Thoracic aorta (tissue), 2 donors: Measurements from ENCODE around the gene ALX3. TPM values are rescaled to one million over a fixed set of nuclear protein-coding genes. Genes with fewer than 3 reads are reported as not detected.
"Not testable (repeated sequence)": the region's sequence is repeated elsewhere in the genome, so short reads cannot be mapped to it uniquely, and the experiment has no call there.

Experiments
- ATAC-seq: fragments of 150-250 bp; one replicate; pipeline ENCODE4 v1.8.0; 2017; ENCODE audit warnings: low read depth; ENCODE audit not compliant: insufficient number of reproducible peaks, low FRiP score
- DNase-seq: peaks from one replicate; pipeline ENCODE4 v3.0.0-alpha.2; 2020; ENCODE audit warnings: low spot score
- H3K27ac ChIP-seq, 2 donors: fragments of 200-600 bp; sonication (generic); 1 replicate in 1 of 2; 2 replicates in 1 of 2; pipeline ENCODE4 v1.5.1; 2016; ENCODE audit warnings: mild to moderate bottlenecking in 2 of 2, moderate library complexity in 2 of 2
- H3K27me3 ChIP-seq: fragments of 200-600 bp; sonication (generic); replicated peaks from 2 replicates; pipeline ENCODE4 v1.6.0; 2016; ENCODE audit warnings: mild to moderate bottlenecking; ENCODE audit not compliant: insufficient read depth
- H3K36me3 ChIP-seq: fragments of 200-600 bp; sonication (generic); one replicate; pipeline ENCODE4 v1.5.1; 2016
- H3K4me1 ChIP-seq, 2 donors: fragments of 200-600 bp; sonication (generic); 1 replicate in 1 of 2; 2 replicates in 1 of 2; pipeline versions ENCODE4 v1.5.1 to v1.6.0; 2016; ENCODE audit warnings: low read depth in 2 of 2, mild to moderate bottlenecking in 1 of 2; ENCODE audit not compliant: control insufficient read depth in 1 of 2
- H3K4me3 ChIP-seq: fragments of 200-600 bp; sonication (generic); 2 replicates; pipeline ENCODE4 v1.5.1; 2016; ENCODE audit warnings: mild to moderate bottlenecking
- H3K9me3 ChIP-seq: fragments of 200-600 bp; sonication (generic); 2 replicates; pipeline ENCODE4 v1.5.1; 2016
- CTCF ChIP-seq: fragments of 200-600 bp; sonication (generic); IDR thresholded peaks from one replicate; pipeline ENCODE4 v1.5.1; 2019; ENCODE audit warnings: antibody characterized with exemption
- total RNA-seq, 2 donors: library from RNA; depleted of rRNA; stranded (reverse); fragments of >200 nt; gene quantifications; one replicate each; pipeline versions ENCODE4 v1.1.0 to v1.2.3, GENCODE V29; 2016

ALX3 gene
- total RNA-seq, 2 donors from 2014 or later = not detected

- Histone ChIP-seq H3K36me3 (no peaks in the 10 kb centered on the region), H3K9me3 (no peaks in the 10 kb centered on the region), H3K27ac (no peak overlapping the region), H3K27me3 (no peaks in the 10 kb centered on the region), H3K4me1 (peaks cover 0 to 11% of the 10 kb centered on the region in 2 donors), H3K4me3 (no peak overlapping the region)
- DNase-seq (no peak), ATAC-seq (no peak)
- TF ChIP-seq CTCF = no peak
Observed at GRCh38 chr1:110081061-110081460, 10.6 kb upstream of the ALX3 start.

- H3K9me3 ChIP-seq, DNase-seq, ATAC-seq, H3K36me3 ChIP-seq, H3K4me3 ChIP-seq, H3K27ac ChIP-seq, H3K27me3 ChIP-seq: not testable (repeated sequence)
- peaks cover 0 to 11% of the 10 kb centered on the region in 2 donors for H3K4me1 ChIP-seq
Observed at GRCh38 chr1:110079995-110080394, 9.5 kb upstream of the ALX3 start.

DNA sequence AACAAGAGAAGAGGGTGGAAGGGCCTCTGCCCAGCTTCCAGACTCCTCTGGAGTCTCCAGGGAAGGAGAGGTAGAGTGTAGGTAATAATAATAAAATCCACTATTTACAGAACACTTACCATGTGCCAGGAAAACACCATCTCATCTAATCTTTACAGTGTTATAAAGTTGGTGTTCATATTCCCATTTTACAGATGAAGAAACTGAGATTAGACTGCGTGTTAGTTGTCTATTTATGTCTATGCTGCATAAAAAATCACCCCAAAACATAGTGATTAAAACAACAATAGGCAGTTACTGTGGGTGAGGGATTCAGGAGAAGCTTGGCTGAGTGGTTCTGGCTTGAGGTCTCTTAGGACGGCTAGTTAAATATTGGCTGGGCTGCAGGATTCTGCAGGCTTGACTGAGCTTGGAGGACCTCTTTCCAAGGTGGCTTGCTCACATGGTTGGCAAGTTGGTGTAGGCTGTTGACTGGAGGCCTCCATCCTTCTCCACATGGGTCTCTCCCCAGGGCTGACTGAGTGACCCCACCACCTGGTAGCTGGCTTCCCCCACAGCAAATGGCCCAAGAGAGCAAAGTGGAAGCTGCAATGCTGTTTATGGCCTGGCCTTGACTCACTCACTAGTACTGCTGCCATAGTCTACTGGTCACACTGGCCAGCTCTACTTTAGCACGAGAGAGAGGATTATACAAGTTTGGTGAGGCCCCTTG is 6.5 kb upstream of the ALX3 start:
- H3K4me1 ChIP-seq = no peaks in the 10 kb centered on the region
- H3K27ac ChIP-seq = no peak overlapping the region
- no peaks in the 10 kb centered on the region for H3K27me3 ChIP-seq
- DNase-seq = no peak
- no peaks in the 10 kb centered on the region for H3K36me3 ChIP-seq
- H3K9me3 ChIP-seq = no peaks in the 10 kb centered on the region
- no peak for ATAC-seq
- TF ChIP-seq CTCF = no peak
- H3K4me3 ChIP-seq = no peak overlapping the region

DNA sequence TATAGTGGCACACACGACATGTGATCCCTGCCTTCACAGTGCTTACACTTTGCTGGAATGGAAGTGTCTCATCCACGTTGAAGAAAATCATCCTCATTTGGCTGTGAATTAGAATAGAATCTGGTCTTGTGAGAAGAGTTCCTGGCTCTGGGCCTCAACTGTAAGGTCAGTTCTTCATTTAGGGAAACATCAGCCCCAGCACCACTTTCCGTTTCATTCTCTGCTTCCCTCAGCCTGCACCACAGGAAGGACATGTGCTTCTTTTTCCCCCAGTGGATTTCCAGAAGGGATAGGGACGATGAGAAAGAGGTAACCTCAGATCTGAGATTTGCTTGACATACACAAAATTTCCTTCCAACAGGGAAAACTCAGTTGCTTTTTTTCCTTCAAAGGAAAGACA is 3.7 kb upstream of the ALX3 start:
- peaks cover 7% of the 10 kb centered on the region for H3K27me3 ChIP-seq
- H3K27ac ChIP-seq = no peak overlapping the region
- H3K9me3 ChIP-seq = no peaks in the 10 kb centered on the region
- H3K4me1 ChIP-seq = peaks cover 7% of the 10 kb centered on the region in 2 donors
- ATAC-seq (no peak), DNase-seq (no peak)
- no peaks in the 10 kb centered on the region for H3K36me3 ChIP-seq
- no peak for TF ChIP-seq CTCF
- no peak overlapping the region for H3K4me3 ChIP-seq

- Histone ChIP-seq H3K27me3 (peaks cover 23% of the 10 kb centered on the region), H3K36me3 (no peaks in the 10 kb centered on the region), H3K9me3 (no peaks in the 10 kb centered on the region), H3K4me1 (peaks cover 8 to 16% of the 10 kb centered on the region in 2 donors), H3K4me3 (peak overlapping the region; percentile 42), H3K27ac (no peak overlapping the region)
- no peak for TF ChIP-seq CTCF
- DNase-seq = no peak
- ATAC-seq = no peak
Observed at GRCh38 chr1:110070282-110070669, 196 bp downstream of the ALX3 start.
